ENCODE results near the gene ANAPC4.
A peak's percentile ranks its signal among the peaks of the same experiment; 100 is the strongest.
"Not testable (repeated sequence)": the region's sequence is repeated elsewhere in the genome, so short reads cannot be mapped to it uniquely, and the experiment has no call there.

The ANAPC4 gene

DNA sequence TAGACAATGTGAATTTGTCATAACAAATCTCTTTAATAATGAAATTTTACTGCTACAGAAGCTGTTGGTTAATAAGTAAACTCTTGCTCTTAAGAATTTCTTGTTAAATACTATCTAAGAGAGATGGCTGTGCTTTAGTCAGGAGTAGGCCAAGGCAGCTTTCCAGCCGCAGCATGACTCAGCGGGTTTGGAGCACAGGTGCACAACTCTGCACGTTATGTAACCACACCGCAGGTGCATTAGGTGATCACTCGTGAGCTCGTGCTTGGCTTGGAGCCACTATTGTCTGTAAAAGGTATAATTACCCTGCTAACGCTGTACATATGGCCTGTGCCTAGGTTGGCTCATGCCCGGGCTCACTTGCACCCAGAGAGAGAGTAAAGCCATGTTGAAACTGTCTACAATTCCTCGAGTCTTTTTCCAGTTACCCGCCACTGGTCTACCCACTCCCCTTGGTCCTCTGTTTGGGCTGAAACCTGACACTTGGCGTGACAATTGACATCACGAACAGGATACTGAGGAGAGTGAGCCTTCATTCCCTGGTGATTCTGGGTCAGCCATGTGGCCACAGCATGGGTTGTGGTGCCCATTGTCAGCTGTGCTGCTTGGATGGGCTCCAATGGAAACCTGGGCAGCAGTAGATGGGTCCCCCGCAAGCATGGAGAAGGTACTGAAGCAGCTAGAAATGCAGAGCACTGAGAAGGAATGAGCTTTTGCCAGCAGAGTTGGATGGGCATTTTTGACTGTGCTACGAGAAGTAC is 18.4 kb upstream of the ANAPC4 start:
- Histone ChIP-seq H3K4me1 (ENCODE audit: control insufficient read depth, insufficient read depth, low read length) (no peaks in the 10 kb centered on the region), H3K36me3 (ENCODE audit: control insufficient read depth, insufficient read depth, low read length) (peaks cover 1% of the 10 kb centered on the region), H3K9ac (ENCODE audit: low read length) (no peak overlapping the region), H3K27ac (ENCODE audit: low read depth, low read length) (no peak overlapping the region), H3K27me3 (ENCODE audit: control insufficient read depth, insufficient read depth, low read length) (no peaks in the 10 kb centered on the region), H3K4me3 (ENCODE audit: low read length) (no peak overlapping the region)

DNA sequence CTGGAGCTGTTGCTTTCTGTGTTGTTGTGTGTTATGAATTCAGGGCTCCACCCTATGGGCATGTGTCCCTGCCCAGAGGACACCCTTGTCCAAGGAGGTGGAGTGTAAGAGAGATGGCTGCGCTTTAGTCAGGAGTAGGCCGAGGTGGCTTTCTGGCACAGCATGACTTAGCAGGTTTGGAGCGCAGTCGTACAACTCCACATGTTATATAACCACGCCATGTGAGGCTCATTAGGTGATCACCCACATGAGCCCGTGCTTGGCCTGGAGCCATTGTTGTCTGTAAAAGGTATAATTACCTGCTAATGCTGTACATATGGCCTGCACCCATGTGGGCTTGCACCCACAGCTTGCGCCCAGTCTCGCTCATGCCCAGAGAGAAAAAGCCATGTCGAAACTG is 15.8 kb upstream of the ANAPC4 start:
- no peak overlapping the region for H3K9ac ChIP-seq (ENCODE audit: low read length)

DNA sequence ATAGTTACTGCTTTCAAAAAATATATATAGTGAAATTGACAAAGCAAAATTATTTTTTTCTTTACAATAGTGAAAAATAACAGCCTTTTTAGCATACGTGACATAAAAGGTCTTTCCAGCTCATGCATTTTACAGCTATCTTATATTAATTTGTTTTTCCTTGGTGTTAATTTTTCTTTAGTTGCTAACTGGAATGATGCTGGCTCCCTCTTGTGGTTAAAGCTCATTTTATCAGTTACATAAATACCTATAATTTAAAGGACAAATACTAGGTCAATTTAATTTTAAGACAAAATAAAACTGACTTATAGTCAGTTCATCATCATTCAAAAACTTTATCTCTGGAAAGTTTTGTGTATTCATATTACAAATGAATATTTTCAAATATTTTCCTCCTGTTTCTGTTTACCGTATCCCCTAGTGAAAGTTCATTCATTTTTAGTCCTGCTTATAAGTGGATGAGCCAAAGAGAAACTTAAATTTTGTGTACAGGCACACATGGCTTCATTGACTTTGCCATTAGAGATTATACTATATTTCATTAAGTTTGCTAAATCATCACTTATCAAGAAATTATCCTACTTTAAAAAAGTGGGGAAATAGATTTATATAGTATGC is 9.9 kb upstream of the ANAPC4 start:
- Histone ChIP-seq H3K9ac (ENCODE audit: low read length) (no peak overlapping the region), H3K4me3 (ENCODE audit: low read length) (no peak overlapping the region), H3K27me3 (ENCODE audit: control insufficient read depth, insufficient read depth, low read length) (no peaks in the 10 kb centered on the region), H3K36me3 (ENCODE audit: control insufficient read depth, insufficient read depth, low read length) (peaks cover 2% of the 10 kb centered on the region), H3K27ac (ENCODE audit: low read depth, low read length) (no peak overlapping the region), H3K4me1 (ENCODE audit: control insufficient read depth, insufficient read depth, low read length) (no peaks in the 10 kb centered on the region)

More for the DNA sequence above, 15.8 kb upstream of the ANAPC4 start:
- Histone ChIP-seq H3K27me3 (ENCODE audit: control insufficient read depth, insufficient read depth, low read length) (no peaks in the 10 kb centered on the region), H3K36me3 (ENCODE audit: control insufficient read depth, insufficient read depth, low read length) (peaks cover 2% of the 10 kb centered on the region), H3K27ac (ENCODE audit: low read depth, low read length) (no peak overlapping the region), H3K4me3 (ENCODE audit: low read length) (no peak overlapping the region), H3K4me1 (ENCODE audit: control insufficient read depth, insufficient read depth, low read length) (no peaks in the 10 kb centered on the region)

DNA sequence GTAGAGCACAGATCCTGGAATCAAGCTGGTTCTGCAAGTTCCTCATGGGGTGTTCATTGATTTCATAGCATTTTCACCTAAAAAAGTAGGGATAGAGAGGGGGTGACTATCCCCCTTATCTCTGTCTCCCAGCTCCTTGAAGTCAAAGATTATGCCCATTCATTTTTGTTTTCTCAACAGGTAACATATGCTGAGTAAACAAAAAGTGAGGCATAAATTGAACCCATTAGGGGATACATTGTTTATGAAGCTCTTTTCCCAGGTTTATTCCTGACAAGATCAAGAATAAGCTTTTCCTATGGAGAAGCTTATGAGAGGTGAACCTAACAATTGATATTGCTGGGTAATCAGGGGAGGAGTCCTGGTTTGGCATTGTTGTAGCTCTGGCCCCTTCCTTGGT is 9.2 kb upstream of the ANAPC4 start:
- no peak overlapping the region for H3K4me3 ChIP-seq (ENCODE audit: low read length)
- H3K9ac ChIP-seq (ENCODE audit: low read length) = no peak overlapping the region
- no peaks in the 10 kb centered on the region for H3K27me3 ChIP-seq (ENCODE audit: control insufficient read depth, insufficient read depth, low read length)
- H3K36me3 ChIP-seq (ENCODE audit: control insufficient read depth, insufficient read depth, low read length) = peaks cover 2% of the 10 kb centered on the region
- no peak overlapping the region for H3K27ac ChIP-seq (ENCODE audit: low read depth, low read length)
- H3K4me1 ChIP-seq (ENCODE audit: control insufficient read depth, insufficient read depth, low read length) = no peaks in the 10 kb centered on the region

DNA sequence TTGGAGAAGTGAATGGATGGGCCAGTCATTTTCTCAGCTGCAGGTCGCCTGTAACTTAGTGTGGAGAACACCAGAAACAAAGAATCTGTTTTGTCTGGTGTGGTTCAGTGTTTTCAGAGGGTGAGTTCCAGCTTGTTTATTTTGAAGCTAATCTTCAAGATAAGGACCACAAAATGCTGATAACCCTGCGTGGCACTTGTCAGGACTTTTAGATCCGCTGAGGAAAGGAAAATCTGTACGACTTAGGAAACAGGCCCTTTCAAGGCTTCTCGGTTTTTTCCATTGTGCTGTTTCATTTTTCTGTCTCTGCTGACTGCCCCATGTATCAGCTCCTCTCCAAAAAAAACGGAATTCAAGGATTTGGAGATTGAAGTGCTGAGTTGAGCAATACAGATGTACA is 8.7 kb upstream of the ANAPC4 start:
- peaks cover 2% of the 10 kb centered on the region for H3K36me3 ChIP-seq (ENCODE audit: control insufficient read depth, insufficient read depth, low read length)
- H3K4me1 ChIP-seq (ENCODE audit: control insufficient read depth, insufficient read depth, low read length) = no peaks in the 10 kb centered on the region
- H3K9ac ChIP-seq (ENCODE audit: low read length) = no peak overlapping the region
- H3K4me3 ChIP-seq (ENCODE audit: low read length) = no peak overlapping the region
- H3K27ac ChIP-seq (ENCODE audit: low read depth, low read length) = no peak overlapping the region
- no peaks in the 10 kb centered on the region for H3K27me3 ChIP-seq (ENCODE audit: control insufficient read depth, insufficient read depth, low read length)

DNA sequence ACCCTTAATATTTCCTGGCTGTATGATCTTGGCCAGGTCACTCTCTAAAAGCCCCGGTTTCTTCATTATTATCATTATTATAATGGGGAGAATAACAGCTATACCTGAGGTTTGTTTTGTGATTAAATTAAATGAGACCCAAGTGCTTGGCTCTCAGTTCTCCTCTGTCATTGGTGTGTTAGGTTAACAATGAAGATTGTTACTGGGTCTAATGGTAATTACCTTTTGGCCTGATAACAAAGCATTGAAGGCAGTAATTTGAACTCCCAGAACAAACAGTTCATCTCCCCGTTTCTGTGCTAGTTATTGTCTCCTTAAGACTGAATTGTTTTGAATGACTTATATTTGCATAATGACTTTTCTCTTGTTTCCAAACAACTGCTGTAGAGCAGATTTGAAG is 6.8 kb upstream of the ANAPC4 start:
- no peaks in the 10 kb centered on the region for H3K27me3 ChIP-seq (ENCODE audit: control insufficient read depth, insufficient read depth, low read length)
- no peak overlapping the region for H3K27ac ChIP-seq (ENCODE audit: low read depth, low read length)
- no peak overlapping the region for H3K9ac ChIP-seq (ENCODE audit: low read length)
- no peak overlapping the region for H3K4me3 ChIP-seq (ENCODE audit: low read length)
- H3K36me3 ChIP-seq (ENCODE audit: control insufficient read depth, insufficient read depth, low read length) = no peaks in the 10 kb centered on the region
- no peaks in the 10 kb centered on the region for H3K4me1 ChIP-seq (ENCODE audit: control insufficient read depth, insufficient read depth, low read length)

DNA sequence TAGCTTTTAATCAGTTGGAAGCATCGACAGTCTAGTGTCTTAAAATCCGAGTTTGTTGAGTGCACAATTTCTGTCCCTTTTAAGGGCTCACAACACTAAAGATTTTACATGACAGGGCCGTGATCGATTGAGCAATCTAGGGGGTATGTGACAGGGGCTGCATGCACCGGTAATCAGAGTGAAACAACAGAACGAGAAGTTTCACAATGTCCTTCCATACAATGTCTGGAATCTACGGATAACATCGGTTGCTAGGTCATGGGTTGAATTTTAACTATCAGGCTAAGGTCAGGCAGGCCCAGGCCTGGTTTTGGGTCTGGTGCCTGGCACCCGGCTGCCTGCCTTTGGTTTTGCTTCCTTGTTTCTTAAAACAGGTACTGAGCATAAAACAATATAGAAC is 4.5 kb upstream of the ANAPC4 start:
- H3K4me3 ChIP-seq (ENCODE audit: low read length); H3K27me3 ChIP-seq (ENCODE audit: control insufficient read depth, insufficient read depth, low read length); H3K27ac ChIP-seq (ENCODE audit: low read depth, low read length); H3K36me3 ChIP-seq (ENCODE audit: control insufficient read depth, insufficient read depth, low read length); H3K9ac ChIP-seq (ENCODE audit: low read length); H3K4me1 ChIP-seq (ENCODE audit: control insufficient read depth, insufficient read depth, low read length): not testable (repeated sequence)

DNA sequence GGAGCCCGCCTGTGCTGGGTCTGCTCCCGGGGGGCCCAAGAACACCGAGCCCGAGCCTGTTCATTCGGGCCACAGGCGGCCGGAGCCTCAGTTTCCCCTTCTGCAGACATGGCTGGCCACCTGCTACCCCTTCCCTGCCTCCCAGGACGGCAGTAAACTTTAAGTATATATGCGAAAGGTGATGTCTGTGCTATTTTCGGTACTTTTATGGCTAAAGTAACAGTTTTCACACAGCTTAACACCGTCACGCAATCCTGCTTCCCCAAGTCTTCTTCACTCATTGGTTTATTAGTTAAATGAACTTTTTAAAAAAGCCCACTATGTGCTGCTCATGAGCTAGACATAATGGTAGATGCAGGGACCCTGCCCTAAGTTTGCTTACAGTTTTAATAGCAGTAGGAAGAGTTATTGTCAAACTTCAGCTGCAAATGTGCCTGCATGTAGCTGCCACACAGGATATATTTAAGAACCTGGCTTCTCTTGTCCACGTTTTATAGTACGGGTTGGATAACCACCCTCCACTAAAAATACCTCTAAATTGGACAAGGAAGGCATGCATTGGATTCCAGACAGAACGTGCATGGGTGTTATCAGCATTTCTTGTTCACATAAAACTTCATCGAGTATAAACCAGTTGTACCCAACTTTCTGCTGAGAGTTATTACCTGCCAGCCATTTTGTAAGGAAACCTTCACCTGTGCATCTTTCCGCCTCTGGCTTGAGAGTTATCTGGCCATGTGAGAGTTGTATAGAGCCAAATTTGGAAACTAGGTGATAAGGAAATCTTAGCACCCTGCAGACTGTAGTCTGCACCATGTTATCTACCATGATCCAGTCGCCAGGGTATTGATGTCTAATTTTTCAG is 741 bp downstream of the ANAPC4 start:
- H3K36me3 ChIP-seq (ENCODE audit: control insufficient read depth, insufficient read depth, low read length) = no peaks in the 10 kb centered on the region
- peak overlapping the region; percentile 96 for H3K4me3 ChIP-seq (ENCODE audit: low read length)
- no peaks in the 10 kb centered on the region for H3K27me3 ChIP-seq (ENCODE audit: control insufficient read depth, insufficient read depth, low read length)
- H3K27ac ChIP-seq (ENCODE audit: low read depth, low read length) = no peak overlapping the region
- no peaks in the 10 kb centered on the region for H3K4me1 ChIP-seq (ENCODE audit: control insufficient read depth, insufficient read depth, low read length)
- peak overlapping the region; percentile 64 for H3K9ac ChIP-seq (ENCODE audit: low read length)

DNA sequence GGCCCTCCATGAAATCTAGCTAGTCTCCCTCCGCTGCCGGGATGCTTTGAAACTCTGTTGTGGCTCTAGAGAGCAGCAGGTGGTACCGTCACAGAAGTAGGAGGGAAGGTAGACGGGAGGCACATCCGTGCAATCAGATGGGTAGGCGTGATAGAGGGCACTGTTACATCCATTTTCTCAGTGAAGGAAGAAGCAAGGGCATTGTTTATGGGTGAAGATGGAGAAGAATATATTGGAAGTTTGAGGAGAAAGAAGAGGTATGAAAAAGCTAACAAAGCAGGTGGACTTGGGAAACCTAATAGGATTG is 1.3 kb downstream of the ANAPC4 start:
- no peaks in the 10 kb centered on the region for H3K27me3 ChIP-seq (ENCODE audit: control insufficient read depth, insufficient read depth, low read length)
- H3K4me1 ChIP-seq (ENCODE audit: control insufficient read depth, insufficient read depth, low read length) = no peaks in the 10 kb centered on the region
- no peak overlapping the region for H3K9ac ChIP-seq (ENCODE audit: low read length)
- peak overlapping the region; percentile 96 for H3K4me3 ChIP-seq (ENCODE audit: low read length)
- H3K36me3 ChIP-seq (ENCODE audit: control insufficient read depth, insufficient read depth, low read length) = no peaks in the 10 kb centered on the region
- no peak overlapping the region for H3K27ac ChIP-seq (ENCODE audit: low read depth, low read length)

DNA sequence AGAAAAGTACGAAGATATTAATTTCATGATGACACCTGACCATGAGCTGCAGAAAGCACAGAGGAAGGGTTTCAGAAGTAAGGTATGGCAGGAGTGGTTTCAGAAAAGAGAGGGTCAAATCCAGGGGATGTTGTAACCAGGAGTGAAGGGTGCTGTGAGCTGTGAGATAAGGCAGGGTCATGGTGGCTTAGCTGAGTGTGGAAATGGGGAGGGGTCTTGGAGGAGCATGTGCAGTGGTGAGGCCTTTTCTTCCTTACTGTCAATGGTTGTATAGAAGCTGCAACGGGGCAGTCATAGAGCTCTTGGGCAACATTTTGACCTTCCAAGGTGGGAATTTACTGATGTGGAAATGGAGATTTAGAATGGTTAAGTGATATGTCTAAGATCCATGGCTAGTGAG is 2.5 kb downstream of the ANAPC4 start:
- no peaks in the 10 kb centered on the region for H3K4me1 ChIP-seq (ENCODE audit: control insufficient read depth, insufficient read depth, low read length)

DNA sequence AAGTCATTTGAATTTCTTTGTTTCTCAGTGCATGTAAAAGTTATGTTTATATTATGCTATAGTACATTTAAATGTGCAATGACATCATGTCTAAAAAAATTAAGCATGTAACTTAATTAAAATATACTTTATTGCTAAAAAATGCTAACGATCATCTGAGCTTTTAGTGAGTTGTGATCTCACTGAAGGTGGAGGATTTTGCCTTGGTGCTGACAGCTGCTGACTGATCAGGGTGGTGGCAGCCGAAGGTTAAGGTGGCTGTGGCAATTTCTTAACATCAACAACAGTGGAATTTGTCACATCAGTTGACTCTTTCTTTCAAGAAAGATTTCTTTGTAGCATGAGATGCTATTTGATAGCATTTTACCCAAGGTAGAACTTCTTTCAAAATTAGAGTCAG is 6.6 kb downstream of the ANAPC4 start:
- H3K4me3 ChIP-seq (ENCODE audit: low read length) = no peak overlapping the region
- no peaks in the 10 kb centered on the region for H3K4me1 ChIP-seq (ENCODE audit: control insufficient read depth, insufficient read depth, low read length)
- H3K9ac ChIP-seq (ENCODE audit: low read length) = no peak overlapping the region
- peaks cover 3% of the 10 kb centered on the region for H3K36me3 ChIP-seq (ENCODE audit: control insufficient read depth, insufficient read depth, low read length)
- H3K27ac ChIP-seq (ENCODE audit: low read depth, low read length) = no peak overlapping the region
- H3K27me3 ChIP-seq (ENCODE audit: control insufficient read depth, insufficient read depth, low read length) = no peaks in the 10 kb centered on the region

More for the DNA sequence above, 2.5 kb downstream of the ANAPC4 start:
- no peaks in the 10 kb centered on the region for H3K27me3 ChIP-seq (ENCODE audit: control insufficient read depth, insufficient read depth, low read length)
- H3K9ac ChIP-seq (ENCODE audit: low read length) = no peak overlapping the region
- no peak overlapping the region for H3K27ac ChIP-seq (ENCODE audit: low read depth, low read length)
- no peak overlapping the region for H3K4me3 ChIP-seq (ENCODE audit: low read length)
- H3K36me3 ChIP-seq (ENCODE audit: control insufficient read depth, insufficient read depth, low read length) = peaks cover 3% of the 10 kb centered on the region

DNA sequence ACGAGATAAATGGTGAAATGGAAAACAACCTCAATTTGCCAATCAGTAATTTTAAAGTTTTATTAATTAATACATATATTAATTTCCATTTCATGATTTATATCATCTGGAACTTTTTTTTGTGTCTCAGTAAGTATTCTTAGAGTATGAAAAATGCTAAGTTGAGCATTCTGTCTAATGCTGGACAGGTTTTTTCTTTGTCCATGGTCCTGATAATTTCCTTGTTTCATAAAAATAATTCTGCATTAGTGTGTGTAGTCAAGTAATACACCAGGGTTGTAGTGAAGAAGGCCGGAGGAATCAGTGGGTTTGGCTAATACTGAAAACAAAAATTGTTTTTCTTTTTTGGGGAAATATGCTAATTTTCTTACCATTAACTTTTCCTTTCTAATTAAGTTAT is 9.9 kb downstream of the ANAPC4 start:
- no peak overlapping the region for H3K27ac ChIP-seq (ENCODE audit: low read depth, low read length)
- no peak overlapping the region for H3K4me3 ChIP-seq (ENCODE audit: low read length)
- H3K27me3 ChIP-seq (ENCODE audit: control insufficient read depth, insufficient read depth, low read length) = no peaks in the 10 kb centered on the region
- H3K9ac ChIP-seq (ENCODE audit: low read length) = no peak overlapping the region
- no peaks in the 10 kb centered on the region for H3K4me1 ChIP-seq (ENCODE audit: control insufficient read depth, insufficient read depth, low read length)
- H3K36me3 ChIP-seq (ENCODE audit: control insufficient read depth, insufficient read depth, low read length) = peaks cover 3% of the 10 kb centered on the region
